Ishikawa (cell line): ENCODE data around the gene HS3ST3A1.

Experiments
- CREB1 ChIP-seq: IDR thresholded peaks from 2 replicates; pipeline ENCODE4 v1.6.1; 2012; ENCODE audit warnings: low read depth
- EGR1 ChIP-seq: IDR thresholded peaks from 2 replicates; pipeline ENCODE4 v1.6.1; 2012
- EP300 ChIP-seq: IDR thresholded peaks from 2 replicates; pipeline ENCODE4 v1.6.1; 2012; ENCODE audit warnings: borderline replicate concordance
- RAD21 ChIP-seq: IDR thresholded peaks from 2 replicates; pipeline ENCODE4 v1.6.1; 2012; ENCODE audit warnings: low read depth
- TCF12 ChIP-seq: IDR thresholded peaks from 2 replicates; pipeline ENCODE4 v1.6.1; 2012; ENCODE audit warnings: low read depth
- USF1 ChIP-seq: IDR thresholded peaks from 2 replicates; pipeline ENCODE4 v1.6.1; 2012
- TF ChIP-seq, protein P1 (sequence below): IDR thresholded peaks from 2 replicates; pipeline ENCODE4 v1.6.1; 2012

GRCh38 chr17:13534946-13535345 lies 66.8 kb downstream of the HS3ST3A1 start:
- TF ChIP-seq RAD21: no peak
- TF ChIP-seq USF1: no peak
- no peak for TF ChIP-seq EGR1
- TF ChIP-seq, protein P1, sequence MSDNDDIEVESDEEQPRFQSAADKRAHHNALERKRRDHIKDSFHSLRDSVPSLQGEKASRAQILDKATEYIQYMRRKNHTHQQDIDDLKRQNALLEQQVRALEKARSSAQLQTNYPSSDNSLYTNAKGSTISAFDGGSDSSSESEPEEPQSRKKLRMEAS: no peak
- no peak for TF ChIP-seq TCF12
- no peak for TF ChIP-seq CREB1
- no peak for TF ChIP-seq EP300
